ENCODE measurements around the gene B4GALT5.

B4GALT5 gene

GRCh38 chr20:49657118-49657901 is 56.4 kb downstream of the B4GALT5 start:
- peak; percentile 84 for DNase-seq (ENCODE audit: low read depth)
- no peak overlapping the region for H3K4me3 ChIP-seq (replicated peaks; ENCODE audit: low read depth, low read length)
- TF ChIP-seq CTCF (IDR thresholded peaks at IDR 0.05; ENCODE audit: low read length, missing control alignments) = no peak

DNA sequence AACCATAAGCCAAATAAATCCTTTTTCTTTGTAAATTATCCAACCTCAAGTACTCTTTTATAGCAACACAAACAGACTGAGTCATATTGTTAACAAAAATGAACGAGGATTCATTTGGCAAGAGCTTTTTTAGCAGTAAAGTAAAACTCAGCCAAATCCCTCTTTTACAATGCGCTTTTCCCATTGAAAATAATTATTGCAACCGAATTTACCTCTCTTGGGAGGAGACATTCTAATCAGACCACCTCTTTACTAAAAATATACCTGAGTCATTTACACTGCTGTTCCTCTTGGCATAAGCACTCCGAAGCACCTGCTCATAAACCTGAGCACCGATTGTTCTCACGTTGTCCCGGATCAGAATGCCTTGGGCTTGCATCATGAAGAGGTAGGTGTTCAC is 57.4 kb downstream of the B4GALT5 start:
- no peak overlapping the region for H3K4me3 ChIP-seq (replicated peaks; ENCODE audit: low read depth, low read length)
- DNase-seq (ENCODE audit: low read depth) = no peak
- no peak for TF ChIP-seq CTCF (IDR thresholded peaks at IDR 0.05; ENCODE audit: low read length, missing control alignments)

GRCh38 chr20:49653925-49654434 is 59.7 kb downstream of the B4GALT5 start:
- DNase-seq (ENCODE audit: low read depth) = no peak
- TF ChIP-seq CTCF (IDR thresholded peaks at IDR 0.05; ENCODE audit: low read length, missing control alignments) = no peak
- no peak overlapping the region for H3K4me3 ChIP-seq (replicated peaks; ENCODE audit: low read depth, low read length)

- TF ChIP-seq CTCF (IDR thresholded peaks at IDR 0.05; ENCODE audit: low read length, missing control alignments) = no peak
- DNase-seq (ENCODE audit: low read depth) = no peak
- no peak overlapping the region for H3K4me3 ChIP-seq (replicated peaks; ENCODE audit: low read depth, low read length)
Measured at GRCh38 chr20:49649672-49650071, 64.0 kb downstream of the B4GALT5 start.

DNA sequence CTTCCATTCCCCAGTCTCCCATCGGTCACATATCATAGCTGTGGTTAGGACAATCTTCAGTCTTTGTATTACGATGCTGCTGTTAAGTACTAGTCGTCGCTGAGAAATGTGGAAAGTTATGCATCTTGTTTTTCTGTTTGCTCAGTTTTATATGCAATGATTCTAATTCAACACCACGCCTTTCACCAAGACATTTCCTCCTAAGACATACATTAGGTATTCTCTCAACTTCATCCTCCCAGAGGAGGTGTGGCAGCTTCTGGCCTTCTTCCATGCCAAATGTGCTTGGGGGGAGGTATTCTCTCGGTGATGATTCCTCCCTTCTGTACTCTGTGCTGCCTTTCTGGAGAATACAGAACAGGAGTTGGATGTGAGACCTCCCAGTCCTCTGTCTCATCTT is 66.1 kb downstream of the B4GALT5 start:
- no peak for DNase-seq (ENCODE audit: low read depth)
- TF ChIP-seq CTCF (IDR thresholded peaks at IDR 0.05; ENCODE audit: low read length, missing control alignments) = no peak

DNA sequence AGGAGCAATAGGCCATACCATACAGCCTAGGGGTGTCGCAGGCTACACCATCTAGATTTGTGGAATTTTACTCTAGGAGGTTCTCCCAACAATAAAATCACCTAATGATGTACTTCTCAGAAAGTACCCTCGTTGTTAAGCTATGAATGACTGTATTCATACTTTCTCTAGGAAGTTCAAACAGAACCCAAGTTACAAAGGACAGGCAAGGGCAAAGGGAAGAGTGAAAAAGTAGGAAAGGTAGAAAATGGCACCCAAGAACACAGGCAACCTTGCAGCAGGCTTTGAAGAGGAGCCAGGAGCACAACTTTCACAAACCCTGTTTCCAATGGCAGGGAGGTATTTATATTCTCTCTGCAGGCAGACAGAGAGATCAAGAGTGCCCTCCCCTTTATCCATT is 67.2 kb downstream of the B4GALT5 start:
- no peak for DNase-seq (ENCODE audit: low read depth)
- no peak for TF ChIP-seq CTCF (IDR thresholded peaks at IDR 0.05; ENCODE audit: low read length, missing control alignments)
- no peak overlapping the region for H3K4me3 ChIP-seq (replicated peaks; ENCODE audit: low read depth, low read length)

More for the DNA sequence above, 66.1 kb downstream of the B4GALT5 start:
- H3K4me3 ChIP-seq (replicated peaks; ENCODE audit: low read depth, low read length) = no peak overlapping the region

GRCh38 chr20:49646126-49646525 is 67.6 kb downstream of the B4GALT5 start:
- DNase-seq (ENCODE audit: low read depth) = peak; percentile 49
- no peak for TF ChIP-seq CTCF (IDR thresholded peaks at IDR 0.05; ENCODE audit: low read length, missing control alignments)
- no peak overlapping the region for H3K4me3 ChIP-seq (replicated peaks; ENCODE audit: low read depth, low read length)
